ENCODE data around the gene ITGA4.
A peak's percentile ranks its signal among the peaks of the same experiment; 100 is the strongest.

The ITGA4 gene

GRCh38 chr2:181515719-181516118, 58.5 kb downstream of the ITGA4 start:
- no peak for DNase-seq (ENCODE audit: low spot score)

DNA sequence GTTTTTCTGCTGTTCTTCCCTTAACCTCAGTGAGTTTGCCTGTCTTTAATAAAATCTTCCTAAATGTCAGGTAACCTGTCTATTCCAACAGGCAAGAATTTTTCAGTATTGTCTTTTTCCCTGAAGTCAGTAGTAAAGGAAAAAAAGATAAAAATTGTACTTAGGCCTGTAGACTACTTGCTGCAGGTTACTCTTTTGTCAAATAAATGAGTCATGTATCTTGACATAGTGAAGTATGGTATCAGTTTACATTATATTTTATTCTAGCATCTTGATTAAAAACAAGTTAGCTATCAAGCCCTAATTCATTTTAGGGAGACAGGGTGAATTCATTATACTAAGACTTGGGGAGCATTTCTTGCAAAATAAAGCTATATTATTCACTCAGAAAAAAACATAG, 59.8 kb downstream of the ITGA4 start:
- no peak for DNase-seq (ENCODE audit: low spot score)

DNA sequence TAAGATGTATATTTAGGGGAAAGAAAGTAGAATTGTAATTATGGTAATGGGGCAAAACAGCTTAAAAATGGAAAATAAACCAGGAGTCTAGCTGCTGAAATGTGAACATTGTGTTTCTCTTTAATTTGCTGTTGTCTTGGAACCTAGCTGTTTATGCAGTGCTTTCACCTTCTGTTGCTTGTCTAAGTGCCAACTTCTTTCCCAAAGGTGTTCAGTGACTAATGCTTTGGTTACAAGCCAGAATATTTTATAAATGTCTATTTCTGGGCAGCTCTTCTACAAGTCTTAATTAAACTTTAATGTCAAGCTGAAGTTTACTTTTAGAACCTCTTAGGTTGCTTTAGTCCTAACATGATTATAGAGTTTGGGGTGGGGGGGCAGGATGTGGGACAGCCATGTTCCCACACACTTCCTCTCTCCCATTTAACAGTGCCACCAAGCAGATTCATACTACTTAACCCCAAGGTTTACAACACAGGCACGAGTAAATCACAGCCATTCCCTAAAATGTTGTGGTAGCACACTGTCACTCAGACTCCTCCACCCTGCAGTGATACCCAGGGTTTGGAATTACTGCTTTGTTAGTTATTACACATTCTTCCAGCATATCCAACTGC, 60.6 kb downstream of the ITGA4 start:
- no peak for DNase-seq (ENCODE audit: low spot score)

DNA sequence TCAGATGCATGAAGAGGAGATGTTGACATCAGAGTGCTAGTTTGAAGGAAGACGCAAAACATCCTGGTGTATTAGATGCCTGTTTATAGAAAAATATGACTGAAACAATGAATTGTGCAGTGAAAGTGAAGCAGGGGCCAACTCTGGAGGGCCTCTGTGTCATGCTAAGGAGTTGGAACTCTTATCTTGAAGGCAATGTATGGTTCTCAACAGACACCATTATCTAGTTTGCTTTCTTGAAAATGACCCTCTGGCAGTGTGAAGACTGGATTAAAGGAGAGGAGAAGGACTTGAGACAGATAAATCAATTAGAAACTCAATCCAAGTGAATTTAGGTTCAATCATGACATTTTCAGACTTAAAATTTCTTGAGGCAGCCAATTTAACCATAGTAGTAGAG, 63.1 kb downstream of the ITGA4 start:
- no peak for DNase-seq (ENCODE audit: low spot score)

GRCh38 chr2:181523756-181524155, 66.6 kb downstream of the ITGA4 start:
- no peak for DNase-seq (ENCODE audit: low spot score)

DNA sequence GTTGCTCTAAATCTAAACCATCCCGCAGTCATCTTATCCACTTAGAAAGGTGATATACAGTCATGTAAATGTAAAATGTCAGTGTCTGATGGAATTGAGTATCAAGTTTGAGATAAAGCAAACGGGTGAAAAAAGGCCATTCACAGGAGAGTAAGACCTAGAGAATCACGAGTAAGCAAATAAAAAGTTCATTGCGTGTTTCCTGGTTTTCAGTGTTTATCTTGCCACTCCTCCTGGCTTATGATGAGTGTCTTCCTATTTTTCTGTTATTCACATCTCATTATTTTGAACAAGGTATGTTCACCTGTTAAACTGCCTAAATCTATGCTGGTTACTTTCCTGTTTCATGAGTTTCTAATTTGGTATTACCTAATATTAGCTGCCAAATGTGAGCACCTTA, 68.8 kb downstream of the ITGA4 start:
- no peak for DNase-seq (ENCODE audit: low spot score)

- no peak for DNase-seq (ENCODE audit: low spot score)
Observed at GRCh38 chr2:181527058-181527457, 69.9 kb downstream of the ITGA4 start.

- DNase-seq (ENCODE audit: low spot score): no peak
Observed at GRCh38 chr2:181528441-181528840, 71.3 kb downstream of the ITGA4 start.

- DNase-seq (ENCODE audit: low spot score): no peak
Observed at GRCh38 chr2:181536730-181537129, 79.5 kb downstream of the ITGA4 start.

DNA sequence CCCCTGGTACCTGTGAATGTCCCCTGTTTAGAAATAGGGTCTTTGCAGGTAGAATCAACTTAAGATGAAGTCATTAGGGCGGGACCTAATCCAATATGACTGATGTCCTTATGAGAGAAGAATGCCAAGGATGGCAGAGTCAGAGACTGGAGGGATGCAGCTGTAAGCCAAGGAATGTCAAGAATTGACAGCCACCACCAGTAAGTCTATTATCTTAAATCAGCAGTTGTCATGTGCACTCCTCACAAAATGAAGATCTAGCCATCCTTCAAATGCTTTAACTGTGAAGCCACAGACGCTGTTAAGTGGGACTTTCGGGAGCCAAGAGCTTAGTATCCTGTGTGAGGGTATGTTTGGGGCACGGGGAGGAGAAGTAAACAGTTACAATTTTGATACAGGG, 83.2 kb downstream of the ITGA4 start:
- no peak for DNase-seq (ENCODE audit: low spot score)

DNA sequence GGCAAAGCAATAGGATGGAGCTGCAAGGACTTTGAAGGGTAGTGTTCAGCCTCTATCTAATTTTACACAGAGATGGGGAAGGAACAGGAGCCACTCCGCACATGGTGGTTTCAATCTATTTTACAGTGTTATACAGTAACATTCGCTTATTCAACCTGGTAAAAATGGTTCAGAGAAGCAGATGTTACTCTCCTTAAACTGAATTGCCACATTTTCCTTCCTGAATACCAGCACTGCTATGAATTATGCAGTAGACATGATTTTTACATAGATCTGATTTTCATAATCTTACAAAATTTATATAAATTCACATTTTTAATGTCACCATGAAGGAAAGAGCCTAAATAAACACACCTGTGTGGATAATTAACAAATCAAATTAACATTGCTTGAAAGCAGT, 85.0 kb downstream of the ITGA4 start:
- DNase-seq (ENCODE audit: low spot score): no peak

GRCh38 chr2:181546086-181546485, 88.9 kb downstream of the ITGA4 start:
- DNase-seq (ENCODE audit: low spot score): no peak

DNA sequence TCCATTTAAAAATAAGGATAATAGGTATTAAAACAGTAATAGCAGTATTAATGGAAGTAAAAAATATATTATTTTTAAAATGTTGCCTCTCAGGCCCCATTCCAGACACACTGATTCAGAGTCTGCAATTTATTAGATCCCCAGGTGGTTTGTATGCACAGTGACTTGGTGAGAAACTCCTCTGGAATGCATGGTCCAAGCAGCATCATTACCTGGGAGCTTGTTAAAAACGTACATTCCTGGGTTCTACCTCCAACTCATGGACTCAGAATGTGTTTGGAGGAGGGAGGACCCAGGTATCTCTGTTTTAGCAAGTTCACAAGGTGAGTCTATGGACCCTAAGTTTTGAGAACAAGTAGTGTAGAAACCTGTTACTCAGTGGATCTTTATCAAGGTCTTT, 95.6 kb downstream of the ITGA4 start:
- no peak for DNase-seq (ENCODE audit: low spot score)

DNA sequence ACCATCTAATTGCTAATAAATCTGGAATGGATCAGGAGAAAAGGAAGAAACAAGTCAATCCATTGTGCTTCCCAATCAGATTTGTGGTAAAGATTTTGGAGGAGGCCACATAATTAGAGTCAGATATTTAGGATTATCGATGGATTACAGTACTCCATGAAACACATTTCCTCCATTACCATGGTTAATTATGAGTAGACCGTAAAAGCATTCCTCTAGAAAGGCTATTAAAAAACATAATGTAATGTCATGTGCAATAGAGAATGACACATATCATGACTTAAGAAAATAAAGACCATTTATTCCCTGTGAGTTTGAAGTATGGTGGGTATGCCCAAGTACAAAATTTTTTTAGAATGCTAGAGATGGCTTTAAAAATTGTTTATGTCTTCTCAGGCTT, 96.1 kb downstream of the ITGA4 start:
- DNase-seq (ENCODE audit: low spot score): no peak

DNA sequence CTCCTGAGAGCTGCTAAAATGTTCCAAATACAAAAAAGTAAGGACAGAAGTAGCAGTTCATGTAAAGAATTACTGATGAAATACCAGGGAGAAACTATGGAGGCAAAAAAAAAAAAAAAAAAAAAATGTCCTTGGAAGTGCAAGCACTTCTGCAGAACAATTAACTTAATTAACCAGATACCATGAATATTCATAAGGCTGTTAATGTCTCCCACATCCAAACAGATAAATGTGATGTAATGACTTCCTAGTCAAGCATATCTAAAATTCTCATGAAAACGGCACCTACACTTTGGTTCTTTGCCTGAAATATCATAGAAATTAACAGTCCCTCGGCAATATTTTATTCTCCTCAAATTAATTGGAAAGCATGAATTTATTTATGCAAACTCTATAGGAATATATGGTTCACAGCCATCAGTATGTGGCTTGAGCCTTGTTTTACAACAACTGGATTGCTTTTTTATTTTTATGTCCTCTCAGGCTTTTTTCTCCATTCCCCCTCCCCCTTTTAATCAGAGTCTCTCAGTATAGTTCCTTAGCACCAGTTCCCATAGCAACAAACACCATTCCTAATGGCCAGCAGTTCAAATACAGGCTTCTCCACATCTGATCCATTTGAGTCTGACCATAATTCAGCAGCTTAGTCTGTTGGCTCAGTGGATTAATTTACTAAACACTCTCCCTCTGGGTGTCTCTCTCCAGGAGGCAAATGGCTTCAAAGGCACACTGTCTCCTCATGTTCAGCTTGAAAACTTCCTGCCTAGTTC, 97.1 kb downstream of the ITGA4 start:
- no peak for DNase-seq (ENCODE audit: low spot score)

DNA sequence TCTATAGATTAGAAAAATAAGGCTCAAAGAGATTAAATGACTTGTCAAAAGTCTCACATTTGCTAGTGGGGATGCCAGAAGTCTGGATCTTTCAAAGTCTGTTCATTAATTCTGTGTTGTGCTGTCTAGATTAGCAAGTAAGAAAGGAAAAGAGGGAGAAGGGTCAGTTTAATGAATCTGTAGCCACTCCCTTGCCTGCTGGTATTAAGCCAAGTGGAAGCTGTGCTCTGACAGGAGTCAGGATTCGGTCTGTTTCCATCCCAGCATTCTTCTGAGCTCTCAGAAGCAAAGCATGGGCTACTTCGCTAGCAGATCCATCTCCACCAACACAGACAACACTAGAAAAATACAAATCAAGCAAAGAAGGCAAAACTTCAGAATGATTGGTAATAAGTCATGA, 101.2 kb downstream of the ITGA4 start:
- no peak for DNase-seq (ENCODE audit: low spot score)

DNA sequence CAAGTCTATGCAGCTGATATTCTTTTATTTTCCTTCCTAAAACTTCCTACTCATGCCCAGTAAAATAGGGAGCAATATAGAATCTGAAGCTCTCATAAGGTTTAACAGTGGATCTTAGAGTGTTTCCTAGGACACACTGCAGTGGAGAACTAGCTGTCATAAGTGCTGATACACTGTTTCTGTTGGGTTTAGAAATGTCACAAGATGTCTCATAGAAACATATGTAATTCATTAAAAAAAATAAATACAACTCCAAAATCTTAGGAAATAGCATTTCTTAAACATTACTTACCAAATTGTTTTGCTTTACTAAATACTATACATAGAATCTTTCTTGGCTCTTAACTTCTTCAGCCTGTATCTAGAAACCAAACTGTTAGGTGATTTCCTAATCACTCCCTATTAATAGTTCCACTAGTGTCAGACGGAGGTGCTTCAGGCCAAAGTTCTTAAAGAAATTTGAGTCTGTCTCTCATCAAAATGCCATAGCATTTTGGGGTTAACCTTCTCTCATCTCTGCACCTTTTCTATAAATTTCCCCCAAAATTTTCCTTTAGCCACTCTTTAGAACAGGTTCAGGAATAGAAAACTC, 106.0 kb downstream of the ITGA4 start:
- DNase-seq (ENCODE audit: low spot score): no peak

- DNase-seq (ENCODE audit: low spot score): no peak
Observed at GRCh38 chr2:181566334-181567032, 109.3 kb downstream of the ITGA4 start.

DNA sequence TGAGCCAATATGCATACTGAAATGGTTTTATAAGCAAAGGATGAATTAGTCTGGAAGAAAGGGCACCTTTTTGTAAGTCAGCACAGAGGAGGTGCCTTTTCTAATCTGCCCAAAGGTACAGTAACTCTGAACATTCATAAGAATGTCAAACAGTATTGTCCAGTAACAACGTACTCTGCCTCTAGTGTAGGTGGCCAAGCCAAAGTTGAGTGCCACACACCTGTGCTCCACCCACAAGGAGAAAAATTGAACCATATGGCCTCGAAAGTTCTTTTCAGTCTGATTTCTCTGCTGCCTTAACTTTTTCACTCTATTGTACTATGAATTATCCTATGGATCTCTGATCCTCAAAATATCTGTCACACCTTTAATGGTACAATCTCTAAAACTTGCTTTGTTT, 112.9 kb downstream of the ITGA4 start:
- DNase-seq (ENCODE audit: low spot score): no peak

GRCh38 chr2:181570833-181571661, 113.9 kb downstream of the ITGA4 start:
- DNase-seq (ENCODE audit: low spot score): no peak

DNA sequence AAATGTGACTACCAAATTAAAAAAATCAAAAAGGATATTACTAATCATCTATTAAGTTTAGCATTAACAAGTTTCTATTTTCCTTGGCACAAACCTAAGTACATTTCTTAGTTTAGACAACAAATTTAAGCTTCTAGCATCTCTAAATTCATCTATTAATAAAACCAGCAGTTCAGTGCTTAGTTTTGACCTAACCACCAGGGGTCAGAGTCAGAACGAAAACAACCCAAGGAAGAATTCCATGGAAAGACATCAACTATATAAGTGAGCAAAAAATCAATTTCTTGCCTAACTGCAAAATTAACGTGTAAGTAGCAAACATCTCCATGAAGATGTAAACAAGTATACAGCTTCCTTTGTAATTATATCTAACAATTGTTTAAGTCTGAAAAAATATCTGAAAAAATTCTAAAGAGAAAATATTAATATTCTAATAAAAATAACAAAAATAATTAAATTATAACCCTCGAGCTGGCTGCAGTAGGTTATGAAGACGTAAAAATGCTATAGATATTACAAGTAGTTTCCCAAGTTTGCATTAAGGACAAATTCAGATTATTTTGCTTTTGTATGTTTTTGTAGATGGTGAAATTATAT, 116.1 kb downstream of the ITGA4 start:
- DNase-seq (ENCODE audit: low spot score): peak; percentile 24

GRCh38 chr2:181574321-181574720, 117.1 kb downstream of the ITGA4 start:
- DNase-seq (ENCODE audit: low spot score): no peak

All from SW480 (cell line).